GM18507 (cell line): ENCODE data around the gene PKP2.
A peak's percentile ranks its signal among the peaks of the same experiment; 100 is the strongest.

ENCODE experiments used
- DNase-seq: peaks from one replicate; pipeline ENCODE4 v3.0.0; 2011; ENCODE audit warnings: low read depth; ENCODE audit not compliant: insufficient read length; ENCODE audit errors: extremely low spot score
- FAIRE-seq: peaks from 2 replicates; lab custom pipeline; 2011; peaks lifted over from hg19 to GRCh38; lab: Jason Lieb, UNC

The PKP2 gene

DNA sequence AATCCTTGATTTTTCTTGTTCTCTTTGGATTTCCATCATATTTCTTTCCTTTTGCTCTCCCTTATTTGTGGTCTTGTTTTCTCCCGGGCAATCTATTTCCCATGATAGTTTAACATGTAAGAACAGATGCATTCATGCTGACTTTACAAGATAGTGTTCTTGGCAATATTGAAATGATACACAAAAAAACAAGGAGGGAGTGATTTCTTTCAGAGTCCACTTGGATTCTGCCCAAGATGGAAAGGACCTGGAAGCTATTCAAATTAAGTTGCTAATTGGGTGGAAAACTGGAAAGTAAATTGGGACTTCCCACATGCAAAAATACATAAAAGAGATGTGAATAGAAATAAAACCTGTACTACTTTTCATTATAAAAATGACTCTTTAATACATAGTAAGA lies 126.4 kb downstream of the PKP2 start:
- DNase-seq (no peak), FAIRE-seq (no peak)

- DNase-seq (no peak), FAIRE-seq (no peak)
Measured at GRCh38 chr12:32768518-32768917, 128.1 kb downstream of the PKP2 start.

DNA sequence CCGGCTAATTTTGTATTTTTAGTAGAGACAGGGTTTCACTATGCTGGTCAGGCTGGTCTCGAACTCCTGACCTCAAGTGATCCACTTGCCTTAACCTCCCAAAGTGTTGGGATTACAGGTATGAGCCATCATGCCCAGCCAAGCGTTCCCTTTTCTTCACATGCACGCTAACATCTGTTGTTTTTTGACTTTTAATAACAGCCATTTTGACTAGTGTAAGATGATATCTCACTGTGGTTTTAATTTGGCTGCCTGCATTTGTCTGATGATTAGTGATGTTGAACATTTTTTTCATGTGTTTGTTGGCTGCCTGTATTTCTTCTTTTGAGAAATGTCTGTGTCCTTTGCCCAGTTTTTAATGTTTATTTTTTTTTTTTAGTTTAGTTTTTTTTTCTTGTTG lies 130.7 kb downstream of the PKP2 start:
- FAIRE-seq (no peak), DNase-seq (no peak)

- DNase-seq: no peak
- no peak for FAIRE-seq
Measured at GRCh38 chr12:32761716-32762115, 134.9 kb downstream of the PKP2 start.

GRCh38 chr12:32757157-32757556 lies 139.4 kb downstream of the PKP2 start:
- DNase-seq: no peak

DNA sequence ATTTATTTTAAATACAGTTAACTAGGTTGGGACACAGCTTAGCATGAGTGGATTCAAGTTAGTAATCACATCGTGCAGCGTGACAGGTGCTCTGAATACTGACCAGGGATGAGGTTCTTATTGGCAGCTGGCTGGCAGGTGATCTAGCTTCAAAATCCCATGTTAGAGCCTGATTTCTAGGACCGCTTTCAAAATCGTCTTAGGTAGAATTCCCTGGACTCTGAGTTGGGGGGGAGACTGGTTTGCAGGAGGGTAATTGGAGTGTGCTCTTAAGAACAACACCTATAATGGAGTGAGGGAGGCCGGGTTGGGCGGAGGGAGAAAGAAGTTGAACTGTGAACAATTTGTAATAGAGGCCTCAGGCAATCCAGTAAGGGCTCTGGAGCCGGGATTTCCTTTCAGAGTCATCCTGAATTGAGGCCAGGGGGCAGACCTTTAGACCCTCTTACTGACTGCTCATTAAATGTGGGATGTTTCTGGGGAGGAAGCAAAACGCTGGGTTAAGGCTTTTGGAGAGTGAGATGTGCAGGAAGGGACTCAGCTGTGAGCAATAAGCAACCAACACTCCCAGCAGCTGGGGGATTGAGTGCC lies 140.0 kb downstream of the PKP2 start:
- DNase-seq: no peak
- no peak for FAIRE-seq

More at GRCh38 chr12:32757157-32757556, 139.4 kb downstream of the PKP2 start:
- FAIRE-seq: no peak

GRCh38 chr12:32755654-32756475 lies 140.7 kb downstream of the PKP2 start, which contains the start of gene YARS2:
YARS2 (minus strand) TSS chr12:32755897; CDS start chr12:32755874, 23 bp downstream.
- peak; percentile 71 for DNase-seq
- peak; percentile 99 for FAIRE-seq

DNA sequence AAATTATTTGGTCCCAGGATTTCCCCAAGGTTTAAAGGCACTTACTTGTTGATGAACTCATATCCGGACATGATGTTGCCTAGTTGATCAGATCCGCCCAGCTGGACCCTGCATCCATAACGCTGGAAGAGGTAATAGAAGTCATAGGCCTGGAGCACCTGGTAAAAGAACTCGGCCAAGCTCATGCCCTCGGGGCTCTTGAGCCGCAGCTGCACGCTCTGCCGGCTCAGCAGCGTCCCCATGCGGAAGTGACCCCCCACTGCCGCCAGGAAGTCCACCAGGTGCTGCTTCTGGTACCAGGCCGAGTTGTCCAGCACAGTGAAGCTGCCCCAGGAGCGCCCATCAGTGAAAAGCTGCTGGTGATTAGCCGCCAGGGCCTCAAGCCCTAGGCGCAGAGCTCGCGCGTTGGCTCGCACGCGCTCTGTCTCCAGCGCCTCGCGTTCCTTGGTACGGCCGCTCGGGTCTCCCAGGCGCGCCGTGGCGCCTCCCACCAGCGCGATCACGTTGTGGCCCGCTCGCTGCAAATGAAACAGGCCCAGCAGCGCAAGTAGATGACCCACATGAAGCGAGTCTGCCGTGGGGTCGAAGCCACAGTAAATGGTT lies 141.4 kb downstream of the PKP2 start:
- peak; percentile 30 for DNase-seq

GRCh38 chr12:32754111-32754510 lies 142.5 kb downstream of the PKP2 start:
- DNase-seq (no peak), FAIRE-seq (no peak)

More for the DNA sequence above, 141.4 kb downstream of the PKP2 start:
- peak; percentile 78 for FAIRE-seq

DNA sequence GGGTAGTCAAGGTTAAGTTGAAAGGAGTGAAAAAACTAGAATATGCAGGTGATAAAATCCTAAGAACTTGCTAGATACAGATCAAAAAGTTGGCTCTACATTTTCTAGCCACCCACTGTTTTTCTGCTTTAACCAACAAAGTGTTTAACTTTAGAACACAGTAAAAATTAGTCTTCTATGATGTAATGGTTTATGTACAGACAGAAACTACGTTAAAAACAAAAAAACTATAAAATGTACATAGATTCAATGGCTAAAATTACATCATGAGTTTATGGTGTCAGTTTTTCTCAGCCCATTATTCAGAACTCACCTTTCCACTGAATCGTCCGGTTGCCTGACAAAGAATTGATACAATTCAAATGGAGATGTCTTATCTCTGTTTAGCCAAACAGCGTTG lies 143.0 kb downstream of the PKP2 start:
- no peak for FAIRE-seq
- no peak for DNase-seq

- no peak for FAIRE-seq
Measured at GRCh38 chr12:32743264-32743663, 153.3 kb downstream of the PKP2 start.

DNA sequence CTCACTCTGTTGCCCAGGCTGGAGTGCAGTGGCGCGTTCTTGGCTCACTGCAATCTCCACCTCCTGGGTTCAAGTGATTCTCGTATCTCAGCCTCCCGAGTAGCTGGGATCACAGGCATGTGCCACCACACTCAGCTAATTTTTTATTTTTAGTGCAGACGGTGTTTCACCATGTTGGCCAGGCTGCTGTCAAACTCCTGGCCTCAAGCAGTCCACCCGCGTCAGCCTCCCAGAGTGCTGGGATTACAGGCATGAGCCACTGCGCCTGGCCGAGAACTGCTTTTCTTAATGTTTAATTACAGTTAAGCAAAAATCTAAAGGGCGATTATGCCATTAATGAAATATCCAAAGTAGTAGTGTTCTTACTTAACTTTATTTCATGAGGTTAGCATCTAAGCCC lies 154.4 kb downstream of the PKP2 start:
- FAIRE-seq (no peak), DNase-seq (no peak)

More at GRCh38 chr12:32743264-32743663, 153.3 kb downstream of the PKP2 start:
- no peak for DNase-seq
